Parathyroid adenoma (tissue), 2 donors: ENCODE data around the gene ANKRD49.
A peak's percentile ranks its signal among the peaks of the same experiment; 100 is the strongest.

Experiments
- H2AFZ ChIP-seq: fragments of 300-600 bp; sonication (generic); one replicate; pipeline ENCODE4 v1.7.0; 2017; ENCODE audit warnings: antibody characterized with exemption, mild to moderate bottlenecking
- H3K27ac ChIP-seq: fragments of 300-600 bp; sonication (generic); one replicate; pipeline ENCODE4 v1.7.0; 2017
- H3K27me3 ChIP-seq: fragments of 300-600 bp; sonication (generic); one replicate; pipeline ENCODE4 v1.7.0; 2017; ENCODE audit warnings: low read length; ENCODE audit not compliant: control insufficient read depth, insufficient read depth
- H3K36me3 ChIP-seq: fragments of 300-600 bp; sonication (generic); one replicate; pipeline ENCODE4 v1.7.0; 2017; ENCODE audit warnings: low read length; ENCODE audit not compliant: control insufficient read depth, insufficient read depth
- H3K4me1 ChIP-seq: fragments of 300-600 bp; sonication (generic); one replicate; pipeline ENCODE4 v1.7.0; 2017; ENCODE audit warnings: control low read depth
- H3K4me2 ChIP-seq: fragments of 300-600 bp; sonication (generic); one replicate; pipeline ENCODE4 v1.7.0; 2017; ENCODE audit warnings: low read length
- H3K4me3 ChIP-seq: fragments of 300-600 bp; sonication (generic); one replicate; pipeline ENCODE4 v1.7.0; 2017; ENCODE audit warnings: low read depth, low read length
- H3K79me2 ChIP-seq: fragments of 300-600 bp; sonication (generic); one replicate; pipeline ENCODE4 v1.7.0; 2017; ENCODE audit warnings: control low read depth
- H3K9ac ChIP-seq: fragments of 300-600 bp; sonication (generic); one replicate; pipeline ENCODE4 v1.7.0; 2017; ENCODE audit warnings: mild to moderate bottlenecking
- H3K9me3 ChIP-seq: fragments of 300-600 bp; sonication (generic); one replicate; pipeline ENCODE4 v1.7.0; 2017; ENCODE audit warnings: low read length; ENCODE audit not compliant: control insufficient read depth
- TF ChIP-seq, protein P1 (sequence below): fragments of 300-600 bp; sonication (generic); IDR thresholded peaks from one replicate; pipeline ENCODE4 v1.7.0; 2017; ENCODE audit warnings: antibody characterized with exemption, mild to moderate bottlenecking
- donor health status: primary hyperparathyroidism.

The ANKRD49 gene

DNA sequence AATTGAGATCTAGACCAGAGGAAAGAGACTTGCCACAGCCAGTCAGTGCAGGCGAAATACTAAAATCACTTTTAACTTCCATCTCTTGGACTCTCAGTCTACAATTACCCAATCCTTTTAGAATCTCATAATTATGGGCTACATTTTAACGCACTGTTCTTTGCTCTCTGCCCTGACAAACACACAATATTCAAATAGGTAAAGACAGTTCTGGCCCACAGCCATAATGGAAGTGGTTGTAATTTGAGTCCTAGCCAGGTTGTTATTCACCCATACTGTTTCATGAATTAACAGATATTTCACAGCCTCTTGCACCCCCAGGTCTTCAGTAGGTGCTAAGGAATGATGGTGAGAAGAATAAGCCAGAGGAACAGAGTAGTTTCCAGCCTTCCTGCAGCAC, 19.3 kb downstream of the ANKRD49 start:
- H2AFZ ChIP-seq = no peak overlapping the region
- H3K9ac ChIP-seq = no peak overlapping the region
- H3K36me3 ChIP-seq = no peaks in the 10 kb centered on the region
- H3K27ac ChIP-seq = no peak overlapping the region
- no peak overlapping the region for H3K4me3 ChIP-seq
- H3K79me2 ChIP-seq = no peaks in the 10 kb centered on the region
- TF ChIP-seq, protein P1, sequence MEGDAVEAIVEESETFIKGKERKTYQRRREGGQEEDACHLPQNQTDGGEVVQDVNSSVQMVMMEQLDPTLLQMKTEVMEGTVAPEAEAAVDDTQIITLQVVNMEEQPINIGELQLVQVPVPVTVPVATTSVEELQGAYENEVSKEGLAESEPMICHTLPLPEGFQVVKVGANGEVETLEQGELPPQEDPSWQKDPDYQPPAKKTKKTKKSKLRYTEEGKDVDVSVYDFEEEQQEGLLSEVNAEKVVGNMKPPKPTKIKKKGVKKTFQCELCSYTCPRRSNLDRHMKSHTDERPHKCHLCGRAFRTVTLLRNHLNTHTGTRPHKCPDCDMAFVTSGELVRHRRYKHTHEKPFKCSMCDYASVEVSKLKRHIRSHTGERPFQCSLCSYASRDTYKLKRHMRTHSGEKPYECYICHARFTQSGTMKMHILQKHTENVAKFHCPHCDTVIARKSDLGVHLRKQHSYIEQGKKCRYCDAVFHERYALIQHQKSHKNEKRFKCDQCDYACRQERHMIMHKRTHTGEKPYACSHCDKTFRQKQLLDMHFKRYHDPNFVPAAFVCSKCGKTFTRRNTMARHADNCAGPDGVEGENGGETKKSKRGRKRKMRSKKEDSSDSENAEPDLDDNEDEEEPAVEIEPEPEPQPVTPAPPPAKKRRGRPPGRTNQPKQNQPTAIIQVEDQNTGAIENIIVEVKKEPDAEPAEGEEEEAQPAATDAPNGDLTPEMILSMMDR = no peak
- no peaks in the 10 kb centered on the region for H3K9me3 ChIP-seq
- no peak overlapping the region for H3K4me2 ChIP-seq
- no peaks in the 10 kb centered on the region for H3K4me1 ChIP-seq
- H3K27me3 ChIP-seq = no peaks in the 10 kb centered on the region

DNA sequence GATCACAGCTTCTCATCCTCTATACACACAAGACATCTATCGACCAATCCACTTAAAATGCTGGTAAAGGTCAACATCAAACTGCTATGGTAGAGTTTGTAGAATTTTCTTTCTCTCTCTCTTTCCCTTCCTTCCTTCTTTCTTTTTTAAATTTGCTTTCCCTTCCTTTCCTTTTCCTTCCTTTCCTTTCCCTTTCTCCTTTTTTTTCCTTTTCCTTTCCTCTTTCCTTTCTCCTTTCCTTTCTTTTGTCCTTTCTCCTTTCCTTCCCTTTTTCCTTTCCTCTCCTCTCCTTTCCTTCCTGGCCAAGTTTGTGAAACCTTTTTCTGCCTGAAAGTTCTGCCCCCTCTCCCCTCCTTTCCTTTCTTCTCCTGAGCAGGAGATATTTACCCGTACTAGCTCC, 21.6 kb downstream of the ANKRD49 start:
- Histone ChIP-seq H3K9ac (no peak overlapping the region), H3K79me2 (no peaks in the 10 kb centered on the region), H3K4me1 (no peaks in the 10 kb centered on the region), H3K9me3 (no peaks in the 10 kb centered on the region), H2AFZ (peak overlapping the region; percentile 11), H3K4me2 (no peak overlapping the region), H3K36me3 (no peaks in the 10 kb centered on the region), H3K27me3 (no peaks in the 10 kb centered on the region), H3K4me3 (no peak overlapping the region), H3K27ac (no peak overlapping the region)
- TF ChIP-seq, protein P1 = no peak

DNA sequence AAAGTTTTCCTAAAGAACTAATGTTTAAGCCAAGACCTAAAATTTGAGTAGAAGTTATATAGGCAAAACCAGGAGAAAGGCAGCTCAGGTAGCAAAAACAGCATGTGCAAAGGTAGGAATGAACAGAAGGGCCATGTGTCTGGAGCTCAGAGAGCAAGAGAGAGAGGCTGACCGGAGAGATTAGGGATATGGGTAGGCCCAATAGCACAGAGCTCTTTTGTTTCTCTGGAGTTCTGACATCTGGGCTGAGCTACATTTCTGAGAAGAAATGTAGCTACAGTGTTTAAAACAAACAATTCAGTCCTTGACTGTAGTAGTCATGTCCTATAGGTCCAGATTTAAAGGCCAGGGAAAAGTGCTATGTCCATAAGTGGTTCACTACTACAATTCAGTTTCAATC, 22.9 kb downstream of the ANKRD49 start:
- TF ChIP-seq, protein P1 = no peak
- no peak overlapping the region for H3K4me3 ChIP-seq
- H3K27ac ChIP-seq = no peak overlapping the region

DNA sequence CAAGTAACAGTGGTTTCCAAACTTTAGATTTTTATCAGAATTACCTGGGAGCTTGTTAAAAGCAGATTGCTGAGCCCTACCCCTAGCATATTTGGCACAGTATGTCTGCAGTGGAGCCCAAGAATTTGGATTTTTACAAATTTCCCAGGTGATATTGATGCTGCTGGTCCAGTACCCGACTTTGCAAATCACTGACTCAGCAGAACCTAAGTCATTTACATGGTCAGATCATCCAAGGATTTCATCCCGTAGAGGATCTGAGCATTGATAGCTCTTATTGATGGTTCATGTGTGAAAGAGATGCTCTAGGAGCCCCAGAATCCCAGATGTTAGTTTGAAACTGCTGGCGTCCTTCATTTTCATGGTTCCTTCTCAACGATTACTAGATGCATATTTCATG, 24.5 kb downstream of the ANKRD49 start:
- Histone ChIP-seq H3K4me2 (no peak overlapping the region), H2AFZ (no peak overlapping the region), H3K9me3 (no peaks in the 10 kb centered on the region), H3K27ac (no peak overlapping the region), H3K36me3 (no peaks in the 10 kb centered on the region), H3K9ac (no peak overlapping the region), H3K4me3 (no peak overlapping the region), H3K4me1 (no peaks in the 10 kb centered on the region), H3K79me2 (no peaks in the 10 kb centered on the region), H3K27me3 (no peaks in the 10 kb centered on the region)
- TF ChIP-seq, protein P1 = no peak

More for the DNA sequence above, 22.9 kb downstream of the ANKRD49 start:
- no peak overlapping the region for H3K4me2 ChIP-seq
- no peak overlapping the region for H2AFZ ChIP-seq
- H3K9me3 ChIP-seq = no peaks in the 10 kb centered on the region
- H3K9ac ChIP-seq = no peak overlapping the region
- H3K36me3 ChIP-seq = no peaks in the 10 kb centered on the region
- no peaks in the 10 kb centered on the region for H3K27me3 ChIP-seq
- H3K4me1 ChIP-seq = no peaks in the 10 kb centered on the region
- no peaks in the 10 kb centered on the region for H3K79me2 ChIP-seq

- Histone ChIP-seq H2AFZ (no peak overlapping the region), H3K9ac (no peak overlapping the region), H3K4me1 (no peaks in the 10 kb centered on the region), H3K9me3 (no peaks in the 10 kb centered on the region), H3K4me2 (no peak overlapping the region), H3K27me3 (no peaks in the 10 kb centered on the region), H3K36me3 (no peaks in the 10 kb centered on the region), H3K4me3 (no peak overlapping the region), H3K79me2 (no peaks in the 10 kb centered on the region), H3K27ac (no peak overlapping the region)
- TF ChIP-seq, protein P1 = peak; percentile 56
Measured at GRCh38 chr11:94519478-94520084, 25.8 kb downstream of the ANKRD49 start.
